Raji (cell line): Measurements from ENCODE around the gene ENO3.

Experiments
- POLR2A ChIP-seq: IDR thresholded peaks from 2 replicates; pipeline ENCODE4 v1.6.1; 2011; ENCODE audit warnings: low read depth, low read length, control low read depth; ENCODE audit not compliant: insufficient read depth

Gene ENO3

DNA sequence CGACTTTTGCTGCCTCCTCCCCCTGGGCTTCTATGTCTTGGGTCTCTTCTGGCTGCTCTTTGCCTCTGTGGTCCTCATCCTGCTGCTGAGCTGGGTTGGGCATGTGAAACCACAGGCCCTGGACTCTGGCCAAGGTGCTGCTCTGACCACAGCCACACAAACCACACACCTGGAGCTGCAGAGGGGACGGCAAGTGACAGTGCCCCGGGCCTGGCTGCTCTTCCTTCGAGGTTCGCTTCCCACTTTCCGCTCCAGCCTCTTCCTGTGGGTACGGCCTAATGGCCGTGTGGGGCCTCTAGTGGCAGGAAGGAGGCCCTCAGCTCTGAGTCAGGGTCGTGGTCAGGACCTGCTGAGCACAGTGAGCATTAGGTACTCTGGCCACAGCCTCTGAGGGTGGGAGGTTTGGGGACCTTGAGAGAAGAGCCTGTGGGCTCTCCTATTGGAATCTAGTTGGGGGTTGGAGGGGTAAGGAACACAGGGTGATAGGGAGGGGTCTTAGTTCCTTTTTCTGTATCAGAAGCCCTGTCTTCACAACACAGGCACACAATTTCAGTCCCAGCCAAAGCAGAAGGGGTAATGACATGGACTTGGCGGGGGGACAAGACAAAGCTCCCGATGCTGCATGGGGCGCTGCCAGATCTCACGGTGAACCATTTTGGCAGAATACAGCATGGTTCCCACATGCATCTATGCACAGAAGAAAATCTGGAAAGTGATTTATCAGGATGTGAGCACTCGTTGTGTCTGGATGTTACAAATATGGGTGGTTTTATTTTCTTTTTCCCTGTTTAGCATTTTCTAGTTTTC lies 16.5 kb upstream of the ENO3 start:
- peak; percentile 49; the same call in 1 of the 2 replicates for TF ChIP-seq POLR2A

DNA sequence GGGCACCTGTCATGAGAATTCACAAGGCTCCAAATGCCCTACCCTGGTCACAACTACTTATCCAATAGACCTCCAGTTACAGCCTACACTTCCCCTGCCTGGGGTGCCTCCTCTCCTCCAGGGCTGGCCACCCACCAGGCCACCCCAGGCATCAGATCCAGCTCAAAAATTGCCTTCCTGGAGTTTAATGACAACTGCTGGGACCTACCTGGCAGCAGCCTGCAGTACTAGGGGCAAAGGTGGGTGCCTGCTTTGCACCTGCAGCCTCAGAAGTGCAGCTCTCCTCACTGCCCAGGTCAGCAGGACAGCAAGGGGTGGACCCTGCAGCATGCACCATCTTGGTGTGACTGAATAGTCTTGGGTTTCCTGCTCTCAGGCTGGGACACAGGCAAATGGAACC lies 15.3 kb upstream of the ENO3 start:
- no peak for TF ChIP-seq POLR2A

DNA sequence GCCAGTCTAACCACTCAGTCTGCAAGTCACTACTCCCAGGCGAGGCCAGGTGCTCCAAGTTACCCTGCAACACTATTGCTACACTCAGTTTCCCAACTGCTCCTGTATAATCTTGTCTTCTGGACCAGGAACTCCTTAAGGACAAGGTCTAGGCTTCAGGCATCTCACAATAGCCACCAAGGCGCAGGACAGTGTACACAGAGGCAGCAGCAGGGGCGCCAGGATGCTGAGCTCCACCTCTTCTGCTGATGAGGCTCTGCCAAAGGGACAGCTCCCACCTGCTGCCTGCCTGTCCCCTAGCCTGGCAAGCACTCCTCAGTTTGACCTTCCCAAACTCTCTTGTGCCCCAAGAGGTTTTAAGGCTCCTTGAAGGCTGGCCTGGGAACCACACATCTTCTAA lies 14.5 kb upstream of the ENO3 start:
- TF ChIP-seq POLR2A, result no peak

DNA sequence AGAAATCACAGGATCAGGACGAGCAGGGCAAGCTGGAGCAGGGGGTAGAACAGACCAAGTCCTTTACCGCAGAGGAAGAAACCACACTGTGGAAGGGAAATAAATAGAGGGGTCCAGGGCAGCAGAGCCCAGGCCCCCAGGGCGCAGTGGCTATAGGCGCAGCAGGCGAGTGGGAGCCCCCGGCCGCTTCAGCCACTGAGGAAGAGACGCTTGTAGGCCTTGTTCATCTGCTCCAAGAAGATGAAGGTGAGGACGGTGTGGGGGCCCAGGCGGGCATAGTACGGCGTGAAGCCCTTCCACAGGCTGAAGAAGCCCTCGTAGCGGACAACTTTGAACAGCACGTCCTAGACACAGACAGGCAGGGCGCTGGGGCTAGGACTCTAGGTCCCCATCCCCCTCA lies 13.4 kb upstream of the ENO3 start:
- TF ChIP-seq POLR2A, result no peak

DNA sequence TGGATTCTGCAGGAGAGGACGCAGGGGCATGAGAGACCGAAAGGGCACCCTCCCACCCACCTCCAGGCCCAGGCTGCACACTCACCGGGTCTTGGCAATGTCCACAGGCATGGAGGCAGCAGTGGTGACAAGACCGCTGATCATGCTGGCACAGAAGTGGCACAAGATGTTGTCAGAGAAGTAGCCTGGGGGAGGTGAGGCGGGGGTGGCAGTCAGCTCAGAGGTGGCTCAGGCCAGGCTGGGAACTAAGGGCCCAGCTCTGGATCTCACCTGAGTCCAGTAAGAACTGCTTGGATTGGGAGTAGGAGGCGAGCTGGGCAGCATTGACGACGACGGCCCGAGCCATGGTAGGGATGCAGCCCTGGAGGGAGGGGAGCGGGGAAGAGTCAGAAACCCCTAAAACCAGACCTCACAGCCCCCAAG lies 12.8 kb upstream of the ENO3 start:
- TF ChIP-seq POLR2A, result no peak

DNA sequence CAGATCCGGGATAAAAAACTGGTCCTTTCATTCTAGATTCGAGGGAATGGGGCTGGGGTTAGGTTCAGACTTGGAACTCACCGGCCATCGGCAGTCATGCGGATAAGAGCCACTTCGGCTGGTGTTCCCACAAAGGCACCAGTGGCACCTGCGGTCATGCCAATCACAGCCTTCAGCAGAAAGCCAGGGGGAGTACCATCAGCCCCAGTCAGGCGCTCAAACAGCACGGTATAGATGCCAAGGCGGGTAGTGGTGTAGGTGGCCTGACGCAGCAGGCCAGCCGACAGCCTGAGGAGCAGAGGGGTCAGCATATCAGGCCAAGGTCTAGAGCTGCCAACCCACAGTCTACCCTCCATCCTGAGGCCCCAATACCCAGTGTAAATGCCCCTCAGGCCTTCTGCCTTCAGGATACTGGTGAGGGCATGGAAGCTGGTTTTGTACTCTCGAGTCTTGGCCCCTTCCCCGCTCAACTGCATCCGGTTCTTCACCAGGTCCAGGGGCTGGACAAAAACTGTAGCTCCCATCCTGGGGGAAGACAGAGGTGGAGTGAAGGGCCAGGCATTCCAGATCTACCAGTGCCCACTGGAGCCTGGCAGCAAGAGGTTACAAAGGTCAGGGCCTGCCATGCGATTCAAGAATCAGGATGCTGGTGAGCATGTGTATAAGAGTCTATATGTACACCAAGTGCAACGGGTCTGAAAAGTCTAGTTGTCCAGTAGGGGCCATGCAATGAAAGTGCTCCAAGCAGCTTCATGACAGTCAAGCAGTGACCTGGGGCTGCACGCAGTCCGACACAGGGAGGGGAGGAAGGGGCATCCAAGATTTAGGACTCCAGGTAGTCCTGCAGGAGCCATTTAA lies 12.0 kb upstream of the ENO3 start:
- no peak for TF ChIP-seq POLR2A

DNA sequence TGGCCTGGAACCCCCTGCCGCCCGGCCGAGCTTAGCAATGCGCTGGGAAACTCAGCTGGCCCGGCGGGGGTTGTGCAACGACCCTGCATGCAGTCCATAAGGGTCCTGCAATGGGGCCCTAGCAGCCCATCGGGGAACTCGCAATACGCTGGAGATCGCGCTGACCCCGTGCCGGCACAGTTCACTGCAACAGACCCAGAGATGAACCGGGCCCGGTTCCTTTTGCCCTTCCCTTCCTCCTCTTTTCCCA lies 11.4 kb upstream of the ENO3 start:
- no peak for TF ChIP-seq POLR2A

DNA sequence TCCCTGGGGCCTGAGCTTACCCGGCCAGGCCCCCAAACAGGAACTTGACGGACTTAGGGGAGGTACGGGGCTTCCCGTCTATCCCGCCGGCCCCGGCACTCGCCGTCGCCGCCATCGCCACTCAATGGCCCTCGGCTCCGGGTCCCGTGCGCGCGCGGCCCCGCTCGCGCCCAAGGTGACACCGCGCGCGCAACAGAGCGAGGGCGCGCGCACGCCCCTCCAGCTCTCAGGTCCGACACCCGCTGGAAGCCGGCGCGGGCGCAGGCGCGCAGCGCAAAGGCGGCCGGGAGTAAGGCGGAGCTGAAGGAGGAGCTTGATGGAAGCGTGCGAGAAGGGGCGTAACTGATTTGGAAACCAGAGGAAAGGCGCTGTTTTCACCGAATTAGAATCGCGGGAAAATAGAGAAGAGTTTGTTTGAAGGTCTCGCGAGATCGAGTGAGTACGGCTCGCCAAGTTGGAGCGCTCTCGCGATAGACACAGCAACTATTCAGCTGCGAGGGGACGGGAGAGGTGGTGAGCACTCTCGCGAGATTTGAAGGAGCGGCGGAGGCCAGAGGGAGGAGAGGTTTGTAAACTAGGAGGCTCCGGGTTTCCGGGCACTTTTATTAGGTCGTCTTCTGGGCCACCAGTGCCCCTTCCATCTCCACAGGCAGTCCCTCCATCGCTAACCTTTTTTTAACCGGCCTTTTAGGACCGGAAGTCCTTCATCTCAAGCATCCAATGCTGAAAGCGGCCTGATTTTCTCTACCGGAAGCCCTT lies 10.9 kb upstream of the ENO3 start, which contains the start of the genes RNF167 and SLC25A11:
Gene RNF167, plus strand, starts transcription at position 473 of the 759 bp plus-strand sequence. CDS start 642 bp downstream, outside the sequence.
Gene SLC25A11, minus strand, starts transcription at position 251 of the 759 bp plus-strand sequence. Its CDS starts 136 bp downstream, at position 115.
- peak; percentile 82 for TF ChIP-seq POLR2A

DNA sequence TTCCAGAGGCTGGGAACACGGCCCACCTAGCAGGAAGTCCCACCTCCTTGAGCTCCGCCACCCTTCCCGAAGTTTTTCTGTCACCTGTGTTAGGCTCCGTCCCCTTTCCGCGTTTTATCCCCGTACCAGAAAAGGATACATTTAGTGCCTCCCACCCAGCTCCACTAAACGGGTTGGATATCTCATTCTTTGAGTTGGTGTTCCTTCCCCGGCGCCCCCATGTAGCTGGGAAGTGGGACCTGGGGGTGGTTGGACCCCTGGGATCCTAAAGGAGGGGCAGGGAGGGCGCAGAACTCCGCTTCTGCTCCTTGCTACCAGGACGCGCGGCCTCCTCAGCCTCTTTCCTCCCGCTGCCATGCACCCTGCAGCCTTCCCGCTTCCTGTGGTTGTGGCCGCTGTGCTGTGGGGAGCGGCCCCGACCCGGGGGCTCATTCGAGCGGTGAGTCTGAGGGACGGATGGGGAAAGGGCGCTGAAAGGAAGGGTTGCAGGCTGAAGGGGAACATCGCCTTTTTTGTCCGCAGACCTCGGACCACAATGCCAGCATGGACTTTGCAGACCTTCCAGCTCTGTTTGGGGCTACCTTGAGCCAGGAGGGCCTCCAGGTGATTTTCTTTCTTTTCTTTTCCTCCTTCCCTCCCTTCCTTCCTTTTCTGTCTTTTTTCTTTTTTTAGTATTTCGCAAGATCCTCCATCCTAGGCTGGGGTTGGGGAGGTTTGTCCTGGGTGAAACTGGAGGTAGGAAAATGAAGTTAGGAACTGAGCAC lies 10.2 kb upstream of the ENO3 start:
- TF ChIP-seq POLR2A, result peak; percentile 36; the same call in 1 of the 2 replicates

DNA sequence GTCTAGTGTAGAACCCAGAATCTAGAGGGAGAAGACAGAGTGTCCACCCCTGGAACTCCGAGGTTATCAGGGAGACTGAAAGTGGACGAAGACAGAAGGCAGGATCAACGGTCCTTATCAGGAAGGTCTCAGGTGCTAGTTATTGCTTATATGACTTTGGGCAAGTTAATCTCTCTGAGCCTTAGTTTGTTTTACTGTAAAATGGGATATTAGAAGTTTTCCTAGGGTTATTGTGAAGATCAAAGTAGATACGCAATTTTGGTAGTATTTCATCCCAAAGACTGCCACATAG lies 9.7 kb upstream of the ENO3 start:
- TF ChIP-seq POLR2A, result no peak

DNA sequence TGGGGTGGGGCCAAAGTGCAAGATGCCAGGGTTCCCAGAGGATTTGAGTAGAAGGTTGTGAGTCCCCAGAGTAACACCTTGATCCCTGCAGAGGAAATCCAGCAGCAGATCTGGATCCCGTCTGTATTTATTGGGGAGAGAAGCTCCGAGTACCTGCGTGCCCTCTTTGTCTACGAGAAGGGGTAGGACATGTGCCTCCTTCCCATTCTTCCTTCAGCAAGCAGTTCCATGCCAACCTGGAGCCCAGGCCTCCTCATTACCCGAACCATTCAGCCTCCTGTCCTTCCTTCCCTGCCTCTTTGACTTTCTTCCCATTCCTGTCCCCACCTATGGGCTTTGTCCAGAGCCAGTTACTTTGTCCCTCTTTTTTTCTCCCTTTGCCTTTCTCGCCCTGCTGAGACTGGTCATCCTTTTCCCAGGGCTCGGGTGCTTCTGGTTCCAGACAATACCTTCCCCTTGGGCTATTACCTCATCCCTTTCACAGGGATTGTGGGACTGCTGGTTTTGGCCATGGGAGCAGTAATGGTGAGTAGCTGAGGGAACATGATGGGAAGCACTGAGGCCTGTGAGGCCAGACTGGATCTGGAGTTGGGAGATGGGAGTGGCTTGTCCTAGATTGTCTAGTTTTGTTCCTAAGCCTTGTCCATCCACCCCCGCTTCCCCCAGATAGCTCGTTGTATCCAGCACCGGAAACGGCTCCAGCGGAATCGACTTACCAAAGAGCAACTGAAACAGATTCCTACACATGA lies 8.0 kb upstream of the ENO3 start:
- TF ChIP-seq POLR2A, result no peak

DNA sequence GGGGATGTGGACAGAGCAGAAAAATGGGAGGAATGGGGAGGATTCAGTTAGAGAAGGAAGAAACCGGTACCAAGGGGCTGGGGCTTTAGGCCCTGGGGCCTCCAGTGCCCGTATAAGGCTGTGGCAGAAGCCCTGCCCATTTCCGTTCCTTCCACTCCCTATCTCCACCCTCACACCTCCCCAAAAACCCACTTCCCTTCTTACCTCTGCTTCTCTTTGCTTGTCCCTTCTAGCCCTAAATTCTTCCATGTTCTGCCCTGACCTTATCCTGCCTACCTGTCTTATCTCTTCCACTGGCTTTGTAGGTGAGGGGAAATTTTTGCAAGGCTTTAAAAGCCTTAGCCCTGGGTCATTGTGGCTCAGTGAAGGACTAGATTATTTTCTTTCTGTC lies 6.8 kb upstream of the ENO3 start:
- peak; percentile 37; the same call in 1 of the 2 replicates for TF ChIP-seq POLR2A

DNA sequence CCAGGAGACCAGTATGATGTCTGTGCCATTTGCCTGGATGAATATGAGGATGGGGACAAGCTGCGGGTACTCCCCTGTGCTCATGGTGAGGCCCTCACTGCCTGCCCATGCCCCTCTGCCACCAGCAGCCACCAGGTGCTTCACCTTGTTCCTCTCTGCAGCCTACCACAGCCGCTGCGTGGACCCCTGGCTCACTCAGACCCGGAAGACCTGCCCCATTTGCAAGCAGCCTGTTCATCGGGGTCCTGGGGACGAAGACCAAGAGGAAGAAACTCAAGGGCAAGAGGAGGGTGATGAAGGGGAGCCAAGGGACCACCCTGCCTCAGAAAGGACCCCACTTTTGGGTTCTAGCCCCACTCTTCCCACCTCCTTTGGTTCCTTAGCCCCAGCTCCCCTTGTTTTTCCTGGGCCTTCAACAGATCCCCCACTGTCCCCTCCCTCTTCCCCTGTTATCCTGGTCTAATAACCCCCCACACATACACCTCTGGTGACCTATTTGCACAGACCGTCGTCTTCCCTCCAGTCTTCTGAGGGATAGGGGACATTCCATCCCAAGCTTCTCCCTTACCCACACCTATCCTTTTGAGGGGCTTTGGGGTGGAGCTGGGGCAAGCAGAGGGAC lies 6.3 kb upstream of the ENO3 start:
- TF ChIP-seq POLR2A, result 0 out of 2 replicates have a peak, but pooled peaks have one; percentile 11
